ENCODE data around the gene ORM2. TPM values are rescaled to one million over a fixed set of nuclear protein-coding genes. Genes with fewer than 3 reads are reported as not detected.
A peak's percentile ranks its signal among the peaks of the same experiment; 100 is the strongest.

The ORM2 gene
- total RNA-seq, 1 donor from 2014 or later = not detected

DNA sequence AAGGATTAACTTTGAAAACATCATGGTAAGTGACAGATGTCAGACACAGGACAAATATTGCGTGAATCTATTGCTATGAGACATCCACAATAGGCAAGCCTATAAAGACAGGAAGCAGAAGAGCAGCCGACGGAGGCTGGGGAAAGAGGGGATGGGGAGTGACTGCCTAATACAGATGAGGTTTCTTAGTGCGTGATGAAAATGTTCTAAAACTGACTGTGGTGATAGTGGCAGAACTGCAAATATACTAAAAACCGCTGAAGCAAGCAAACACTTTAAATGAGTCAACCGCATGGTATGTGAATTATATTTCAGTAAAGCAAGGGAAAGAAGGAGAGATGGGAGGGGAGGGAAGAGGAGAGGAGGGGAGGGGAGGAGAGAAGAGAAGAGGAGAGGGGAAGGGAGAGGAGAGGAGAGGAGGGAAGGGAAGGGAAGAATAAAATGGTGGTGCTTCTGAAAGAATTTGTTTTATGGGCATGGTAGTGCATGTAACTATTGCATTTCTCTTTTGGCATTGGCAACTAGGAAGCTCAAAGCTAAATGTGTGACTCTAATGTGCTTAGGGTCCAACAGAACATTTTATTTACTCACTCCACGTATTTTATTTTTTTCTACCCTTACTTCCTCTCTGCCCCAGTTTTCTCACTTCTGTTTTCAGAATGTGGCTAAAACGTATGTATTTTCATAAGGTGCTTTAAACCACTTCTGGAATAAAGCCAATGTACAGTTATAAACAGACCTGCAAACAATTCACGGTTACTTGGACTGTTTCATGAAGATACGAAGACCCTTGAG, 36.9 kb downstream of the ORM2 start:
- no peak for DNase-seq (ENCODE audit: low spot score)
- TF ChIP-seq, protein P1, sequence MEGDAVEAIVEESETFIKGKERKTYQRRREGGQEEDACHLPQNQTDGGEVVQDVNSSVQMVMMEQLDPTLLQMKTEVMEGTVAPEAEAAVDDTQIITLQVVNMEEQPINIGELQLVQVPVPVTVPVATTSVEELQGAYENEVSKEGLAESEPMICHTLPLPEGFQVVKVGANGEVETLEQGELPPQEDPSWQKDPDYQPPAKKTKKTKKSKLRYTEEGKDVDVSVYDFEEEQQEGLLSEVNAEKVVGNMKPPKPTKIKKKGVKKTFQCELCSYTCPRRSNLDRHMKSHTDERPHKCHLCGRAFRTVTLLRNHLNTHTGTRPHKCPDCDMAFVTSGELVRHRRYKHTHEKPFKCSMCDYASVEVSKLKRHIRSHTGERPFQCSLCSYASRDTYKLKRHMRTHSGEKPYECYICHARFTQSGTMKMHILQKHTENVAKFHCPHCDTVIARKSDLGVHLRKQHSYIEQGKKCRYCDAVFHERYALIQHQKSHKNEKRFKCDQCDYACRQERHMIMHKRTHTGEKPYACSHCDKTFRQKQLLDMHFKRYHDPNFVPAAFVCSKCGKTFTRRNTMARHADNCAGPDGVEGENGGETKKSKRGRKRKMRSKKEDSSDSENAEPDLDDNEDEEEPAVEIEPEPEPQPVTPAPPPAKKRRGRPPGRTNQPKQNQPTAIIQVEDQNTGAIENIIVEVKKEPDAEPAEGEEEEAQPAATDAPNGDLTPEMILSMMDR (IDR thresholded peaks at IDR 0.05) = no peak
- peaks cover 37% of the 10 kb centered on the region for H3K4me1 Mint-ChIP-seq (ENCODE audit: low read depth)
- peaks cover 26% of the 10 kb centered on the region for H3K36me3 Mint-ChIP-seq (ENCODE audit: low read depth)
- H3K27me3 Mint-ChIP-seq (ENCODE audit: low read depth) = no peaks in the 10 kb centered on the region
- peak overlapping the region; percentile 98 for H3K27ac Mint-ChIP-seq (ENCODE audit: unreplicated experiment)
- no peaks in the 10 kb centered on the region for H3K9me3 Mint-ChIP-seq (ENCODE audit: low read depth)
- no peak overlapping the region for H3K4me3 Mint-ChIP-seq (ENCODE audit: unreplicated experiment)

GRCh38 chr9:114367366-114367765, 37.7 kb downstream of the ORM2 start:
- Mint-ChIP-seq H3K9me3 (ENCODE audit: low read depth) (no peaks in the 10 kb centered on the region), H3K4me3 (ENCODE audit: unreplicated experiment) (no peak overlapping the region), H3K4me1 (ENCODE audit: low read depth) (peaks cover 42% of the 10 kb centered on the region), H3K27me3 (ENCODE audit: low read depth) (no peaks in the 10 kb centered on the region), H3K27ac (ENCODE audit: unreplicated experiment) (peak overlapping the region; percentile 98), H3K36me3 (ENCODE audit: low read depth) (peaks cover 27% of the 10 kb centered on the region)
- TF ChIP-seq, protein P1 (IDR thresholded peaks at IDR 0.05) = no peak
- DNase-seq (ENCODE audit: low spot score) = no peak

- Mint-ChIP-seq H3K9me3 (ENCODE audit: low read depth) (no peaks in the 10 kb centered on the region), H3K4me1 (ENCODE audit: low read depth) (peaks cover 42% of the 10 kb centered on the region), H3K27ac (ENCODE audit: unreplicated experiment) (peak overlapping the region; percentile 98), H3K27me3 (ENCODE audit: low read depth) (no peaks in the 10 kb centered on the region), H3K36me3 (ENCODE audit: low read depth) (peaks cover 27% of the 10 kb centered on the region), H3K4me3 (ENCODE audit: unreplicated experiment) (no peak overlapping the region)
- DNase-seq (ENCODE audit: low spot score) = peak; percentile 72
- TF ChIP-seq, protein P1 (IDR thresholded peaks at IDR 0.05) = no peak
These were observed 38.3 kb downstream of the ORM2 start for GRCh38 chr9:114367772-114368569.

DNA sequence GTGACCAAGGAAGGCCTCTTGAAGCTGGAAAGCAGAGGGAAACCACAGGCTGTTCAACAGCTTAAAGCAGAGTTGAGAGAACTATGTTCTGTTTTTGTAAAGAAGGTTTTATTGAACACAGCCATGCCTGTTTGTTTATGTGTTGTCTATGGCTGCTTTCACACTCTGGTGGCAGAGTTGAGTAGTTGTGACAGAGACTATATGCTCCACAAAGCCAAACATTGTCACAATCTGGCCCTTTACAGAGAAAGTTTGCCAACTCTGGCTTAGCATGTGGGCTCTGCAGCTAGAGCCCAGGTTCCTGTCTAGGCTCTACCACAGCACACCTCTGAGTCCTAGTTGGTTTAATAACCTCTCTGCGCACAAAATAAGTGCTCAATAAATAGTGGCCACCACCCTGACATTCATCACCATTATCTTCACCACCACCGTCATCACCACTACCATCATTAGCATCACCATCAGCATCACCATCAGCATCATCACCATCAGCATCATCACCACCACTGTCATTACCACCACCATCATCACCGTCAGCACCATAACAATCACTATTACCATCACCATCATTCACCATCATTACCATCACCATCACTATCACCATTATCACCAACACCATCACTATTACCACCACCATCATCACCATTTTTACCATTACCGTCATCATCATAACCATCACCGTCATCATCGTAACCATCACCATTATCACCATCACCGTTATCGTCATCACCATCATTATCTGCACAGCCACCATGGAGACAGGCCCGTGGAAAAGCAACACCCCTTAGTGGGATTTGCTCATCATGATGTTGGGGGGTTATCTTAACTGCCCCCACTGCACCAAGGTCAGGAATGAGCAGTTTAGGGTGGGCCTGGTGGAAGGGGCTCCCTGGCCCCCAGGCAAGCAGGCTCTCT, 39.8 kb downstream of the ORM2 start:
- Mint-ChIP-seq H3K27me3 (ENCODE audit: low read depth) (no peaks in the 10 kb centered on the region), H3K27ac (ENCODE audit: unreplicated experiment) (peak overlapping the region; percentile 56), H3K9me3 (ENCODE audit: low read depth) (no peaks in the 10 kb centered on the region), H3K4me1 (ENCODE audit: low read depth) (peaks cover 42% of the 10 kb centered on the region), H3K4me3 (ENCODE audit: unreplicated experiment) (no peak overlapping the region), H3K36me3 (ENCODE audit: low read depth) (peaks cover 27% of the 10 kb centered on the region)
- no peak for DNase-seq (ENCODE audit: low spot score)
- TF ChIP-seq, protein P1 (IDR thresholded peaks at IDR 0.05) = no peak

Data from chondrocyte (in vitro differentiated cells).